Measurements from ENCODE around the gene ACTL6B. TPM values are rescaled to one million over a fixed set of nuclear protein-coding genes. Genes with fewer than 3 reads are reported as not detected.

Gene ACTL6B
- total and polyA plus RNA-seq, 2 of the 13 experiments (the other 11 are each of a cell fraction or from before 2014, with no cell fraction given), result not detected

- TF ChIP-seq ZNF7 (CRISPR knock-in tag; IDR thresholded peaks at IDR 0.05) (no peak), NAIF1 (CRISPR knock-in tag; IDR thresholded peaks at IDR 0.05; ENCODE audit: borderline replicate concordance) (peak; percentile 79; the same call in 1 of the 2 replicates), ZNF564 (CRISPR knock-in tag; IDR thresholded peaks at IDR 0.05) (peak; percentile 73; the same call in 1 of the 2 replicates), MTERF4 (CRISPR knock-in tag; IDR thresholded peaks at IDR 0.05) (peak; percentile 66; the same call in 1 of the 2 replicates), ZNF788 (CRISPR knock-in tag; IDR thresholded peaks at IDR 0.05; ENCODE audit: borderline replicate concordance) (0 out of 2 replicates have a peak, but pooled peaks have one; percentile 50), ZNF407 (CRISPR knock-in tag; IDR thresholded peaks at IDR 0.05; ENCODE audit: not compliant biosample characterization) (no peak), HDAC1 (CRISPR knock-in tag; IDR thresholded peaks at IDR 0.05) (peak; percentile 70), THAP11 (CRISPR knock-in tag; IDR thresholded peaks at IDR 0.05) (peak; percentile 71), HDAC2 (CRISPR knock-in tag; IDR thresholded peaks at IDR 0.05) (0 out of 2 replicates have a peak, but pooled peaks have one; percentile 26), PBX3 (CRISPR knock-in tag; IDR thresholded peaks at IDR 0.05; ENCODE audit: borderline replicate concordance) (0 out of 2 replicates have a peak, but pooled peaks have one; percentile 46), ZKSCAN5 (CRISPR knock-in tag; IDR thresholded peaks at IDR 0.05) (no peak), THAP9 (CRISPR knock-in tag; IDR thresholded peaks at IDR 0.05; ENCODE audit: borderline replicate concordance) (no peak; the same call in 1 of the 2 replicates), IRX3 (CRISPR knock-in tag; IDR thresholded peaks at IDR 0.05; ENCODE audit: borderline replicate concordance, low read depth) (peak; percentile 70; the same call in 1 of the 2 replicates), ZSCAN12 (CRISPR knock-in tag; IDR thresholded peaks at IDR 0.05) (no peak), ZNF792 (CRISPR knock-in tag; IDR thresholded peaks at IDR 0.05) (peak; percentile 85)
These were observed at the start of gene ACTL6B (continued) for GRCh38 chr7:100655908-100656674.
